ENCODE measurements around the gene HCAR3.

GRCh38 chr12:122669397-122670070 is 47.1 kb downstream of the HCAR3 start:
- TF ChIP-seq CTCF (IDR thresholded peaks at IDR 0.05) (no peak), ZNF138 (CRISPR knock-in tag; conservative IDR thresholded peaks at IDR 0.05) (no peak), MAX (CRISPR knock-in tag; IDR thresholded peaks at IDR 0.05) (no peak), ZNF232 (CRISPR knock-in tag; IDR thresholded peaks at IDR 0.05) (no peak), ATF1 (CRISPR knock-in tag; IDR thresholded peaks at IDR 0.05) (no peak)

All from WTC11 (cell line).